H9 (cell line): ENCODE data around the gene SUPT5H. TPM values are rescaled to one million over a fixed set of nuclear protein-coding genes. Genes with fewer than 3 reads are reported as not detected.

Experiments used
- DNase-seq: peaks from one replicate; pipeline ENCODE4 v3.0.0-alpha.2; 2017
- H2AFZ ChIP-seq: one replicate; pipeline ENCODE4 v1.6.1; 2013; ENCODE audit warnings: mild to moderate bottlenecking, low read length, control low read depth, moderate library complexity
- H2AK5ac ChIP-seq: 2 replicates; pipeline ENCODE4 v1.6.1; 2013; ENCODE audit warnings: low read length, control low read depth, mixed read lengths; ENCODE audit not compliant: insufficient read length
- H2BK120ac ChIP-seq: one replicate; pipeline ENCODE4 v1.6.1; 2013; ENCODE audit warnings: low read depth, mild to moderate bottlenecking, low read length, control low read depth, inconsistent platforms; ENCODE audit not compliant: poor library complexity, severe bottlenecking
- H2BK12ac ChIP-seq: 2 replicates; pipeline ENCODE4 v1.6.1; 2013; ENCODE audit warnings: low read length, control low read depth, mixed read lengths, low read depth; ENCODE audit not compliant: insufficient read length
- H2BK15ac ChIP-seq: 2 replicates; pipeline ENCODE4 v1.6.1; 2013; ENCODE audit warnings: low read depth, low read length, control low read depth
- H2BK20ac ChIP-seq: one replicate; pipeline ENCODE4 v1.6.1; 2013; ENCODE audit warnings: low read depth, mild to moderate bottlenecking, low read length, control low read depth, inconsistent platforms; ENCODE audit not compliant: poor library complexity, severe bottlenecking
- H2BK5ac ChIP-seq: 2 replicates; pipeline ENCODE4 v1.6.1; 2013; ENCODE audit warnings: low read length, control low read depth, mixed read lengths; ENCODE audit not compliant: insufficient read length
- H3K14ac ChIP-seq: 2 replicates; pipeline ENCODE4 v1.6.1; 2013; ENCODE audit warnings: low read length, control low read depth; ENCODE audit not compliant: insufficient read depth
- H3K18ac ChIP-seq: 2 replicates; pipeline ENCODE4 v1.6.1; 2013; ENCODE audit warnings: low read depth, mild to moderate bottlenecking, mixed read lengths, low read length, control low read depth; ENCODE audit not compliant: insufficient read length
- H3K23ac ChIP-seq: 2 replicates; pipeline ENCODE4 v1.6.1; 2013; ENCODE audit warnings: low read length, control low read depth, mixed read lengths, low read depth; ENCODE audit not compliant: insufficient read length
- H3K23me2 ChIP-seq: 2 replicates; pipeline ENCODE4 v1.6.1; 2013; ENCODE audit warnings: low read depth, mild to moderate bottlenecking, mixed read lengths, low read length, control low read depth; ENCODE audit not compliant: insufficient read length, poor library complexity, severe bottlenecking
- H3K27ac ChIP-seq: 2 replicates; pipeline ENCODE4 v1.5.1; 2013; ENCODE audit warnings: low read length, control low read depth, mixed read lengths, low read depth; ENCODE audit not compliant: insufficient read length
- H3K27me3 ChIP-seq: 2 replicates; pipeline ENCODE4 v1.6.1; 2013; ENCODE audit warnings: low read length, control low read depth, inconsistent platforms; ENCODE audit not compliant: insufficient read depth
- H3K4ac ChIP-seq: 2 replicates; pipeline ENCODE4 v1.6.1; 2013; ENCODE audit warnings: low read depth, mild to moderate bottlenecking, control low read depth, inconsistent platforms, low read length, moderate library complexity
- H3K4me1 ChIP-seq: 2 replicates; pipeline ENCODE4 v1.6.1; 2013; ENCODE audit warnings: low read length, control low read depth, inconsistent platforms; ENCODE audit not compliant: insufficient read depth
- H3K4me2 ChIP-seq: 2 replicates; pipeline ENCODE4 v1.6.1; 2013; ENCODE audit warnings: low read length, control low read depth, mixed read lengths; ENCODE audit not compliant: insufficient read length, insufficient read depth
- H3K56ac ChIP-seq: 2 replicates; pipeline ENCODE4 v1.6.1; 2013; ENCODE audit warnings: low read depth, mild to moderate bottlenecking, mixed read lengths, low read length, control low read depth; ENCODE audit not compliant: insufficient read length
- H3K79me1 ChIP-seq: 2 replicates; pipeline ENCODE4 v1.6.1; 2013; ENCODE audit warnings: low read depth, mild to moderate bottlenecking, moderate library complexity, low read length, control low read depth, inconsistent platforms; ENCODE audit not compliant: insufficient read depth, poor library complexity, severe bottlenecking
- H3K79me2 ChIP-seq: 2 replicates; pipeline ENCODE4 v1.6.1; 2013; ENCODE audit warnings: low read length, control low read depth, inconsistent platforms; ENCODE audit not compliant: insufficient read depth
- H3K9ac ChIP-seq: 2 replicates; pipeline ENCODE4 v1.6.1; 2013; ENCODE audit warnings: low read length, control low read depth, mixed read lengths; ENCODE audit not compliant: insufficient read length; ENCODE audit errors: extremely low read depth
- H3K9me3 ChIP-seq: one replicate; pipeline ENCODE4 v1.6.1; 2013; ENCODE audit warnings: low read depth, low read length, inconsistent platforms; ENCODE audit not compliant: control insufficient read depth
- H3T11ph ChIP-seq: one replicate; pipeline ENCODE4 v1.6.1; 2013; ENCODE audit warnings: mild to moderate bottlenecking, low read length, control low read depth, inconsistent platforms
- H4K20me1 ChIP-seq: one replicate; pipeline ENCODE4 v1.6.1; 2013; ENCODE audit not compliant: control insufficient read depth, insufficient read length, insufficient read depth
- H4K5ac ChIP-seq: 2 replicates; pipeline ENCODE4 v1.6.1; 2013; ENCODE audit warnings: low read depth, mild to moderate bottlenecking, mixed read lengths, low read length, control low read depth; ENCODE audit not compliant: insufficient read length
- H4K8ac ChIP-seq: replicated peaks from 2 replicates; pipeline ENCODE4 v1.6.1; 2013; ENCODE audit warnings: low read length, control low read depth, mixed read lengths, low read depth; ENCODE audit not compliant: insufficient read length
- H4K91ac ChIP-seq: 2 replicates; pipeline ENCODE4 v1.6.1; 2013; ENCODE audit warnings: low read depth, mild to moderate bottlenecking, moderate library complexity, mixed read lengths, low read length, control low read depth; ENCODE audit not compliant: insufficient read length
- H3K27ac Mint-ChIP-seq, 3 experiments: 2 replicates in 2 of 3; 3 replicates in 1 of 3; pipeline ENCODE4 v1.8.0; 2020 to 2021; ENCODE audit warnings: mixed read lengths in 3 of 3, mild to moderate bottlenecking in 1 of 3, moderate library complexity in 1 of 3
- H3K27me3 Mint-ChIP-seq: 2 replicates; pipeline ENCODE4 v1.8.0; 2021; ENCODE audit warnings: low read depth, mild to moderate bottlenecking, moderate library complexity, mixed read lengths
- H3K36me3 Mint-ChIP-seq, 3 experiments: 2 replicates in 2 of 3; 3 replicates in 1 of 3; pipeline ENCODE4 v1.8.0; 2020 to 2021; ENCODE audit warnings: low read depth in 3 of 3, mixed read lengths in 3 of 3; ENCODE audit not compliant: insufficient read depth in 1 of 3
- H3K4me1 Mint-ChIP-seq, 2 experiments: 2 replicates each; pipeline ENCODE4 v1.8.0; 2020; ENCODE audit warnings: mixed read lengths in 2 of 2
- H3K4me3 Mint-ChIP-seq, 2 experiments: 2 replicates in 1 of 2; 3 replicates in 1 of 2; pipeline ENCODE4 v1.8.0; 2020 to 2021; ENCODE audit warnings: mild to moderate bottlenecking in 2 of 2, mixed read lengths in 2 of 2, moderate library complexity in 1 of 2
- H3K9me3 Mint-ChIP-seq, 2 experiments: 2 replicates in 1 of 2; 3 replicates in 1 of 2; pipeline ENCODE4 v1.8.0; 2020; ENCODE audit warnings: mild to moderate bottlenecking in 2 of 2, mixed read lengths in 2 of 2, moderate library complexity in 1 of 2
- WGBS: extraction: QIAGEN DNeasy Blood & Tissue Kit; methylation state at CpG from one replicate; pipeline ENCODE4 v1.1.7; 2013; ENCODE audit warnings: missing lambda C conversion rate, low lambda C conversion rate, mixed read lengths; ENCODE audit not compliant: insufficient read length; ENCODE audit errors: extremely low coverage; 5-methylcytosine and 5-hydroxymethylcytosine counted together
- total RNA-seq: library from RNA; stranded (reverse); gene quantifications from 2 replicates; pipeline ENCODE4 v1.2.1, GENCODE V29; 2021
- TF ChIP-seq, protein P1 (sequence below): fragments of 200-600 bp; sonication (generic); conservative IDR thresholded peaks from 3 replicates; pipeline ENCODE4 v1.8.0; 2021; ENCODE audit warnings: antibody characterized with exemption, mild to moderate bottlenecking

The SUPT5H gene
- total RNA-seq, 1 experiment from 2014 or later: 145 TPM

DNA sequence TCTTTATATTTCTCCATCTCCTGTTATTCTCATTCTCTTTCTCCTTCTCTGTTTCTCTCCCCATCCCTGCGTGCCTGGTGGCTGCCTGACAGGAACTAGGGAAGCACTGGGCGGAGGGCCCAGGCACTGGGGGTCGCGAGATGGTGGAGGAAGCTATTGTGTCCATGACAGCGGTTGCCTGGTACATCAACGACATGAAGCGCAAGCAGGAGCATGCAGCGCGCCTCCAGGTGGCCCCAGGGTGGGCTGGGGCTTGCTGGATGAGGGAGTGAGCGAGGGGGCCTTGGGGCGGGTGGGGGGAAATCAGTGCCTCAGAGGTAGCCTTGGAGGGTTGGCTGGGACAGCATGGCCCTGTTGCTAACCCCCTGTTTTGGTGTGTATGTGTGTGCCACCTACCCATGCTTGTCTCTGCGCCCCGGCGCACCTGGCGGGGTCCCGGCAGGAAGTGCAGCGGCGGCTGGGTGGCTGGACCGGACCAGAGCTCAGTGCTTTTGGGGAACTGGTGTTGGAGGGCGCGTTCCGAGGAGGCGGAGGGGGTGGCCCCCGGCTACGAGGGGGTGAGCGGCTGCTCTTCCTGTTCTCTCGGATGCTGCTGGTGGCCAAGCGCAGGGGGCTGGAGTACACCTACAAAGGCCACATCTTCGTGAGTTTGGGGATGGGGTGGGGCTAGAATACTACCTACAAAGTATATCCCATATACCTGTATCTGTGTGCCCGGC, 27.8 kb upstream of the SUPT5H start:
- Histone ChIP-seq H3K79me2 (peaks cover 6% of the 10 kb centered on the region; the same call in 1 of the 2 replicates), H3K27me3 (no peaks in the 10 kb centered on the region), H3K4me2 (no peak overlapping the region), H2BK120ac (no peak overlapping the region), H3K23ac (no peak overlapping the region), H2BK5ac (no peak overlapping the region), H3T11ph (no peak overlapping the region), H2AFZ (no peak overlapping the region), H3K18ac (no peak overlapping the region), H2AK5ac (no peak overlapping the region), H4K8ac (no peak overlapping the region), H4K20me1 (no peaks in the 10 kb centered on the region), H4K91ac (no peak overlapping the region), H2BK15ac (no peak overlapping the region), H3K4me1 (no peaks in the 10 kb centered on the region), H3K14ac (no peak overlapping the region), H3K27ac (no peak overlapping the region), H3K56ac (no peak overlapping the region), H3K9ac (no peak overlapping the region), H2BK12ac (no peak overlapping the region), H4K5ac (no peak overlapping the region), H3K79me1 (peaks cover 6% of the 10 kb centered on the region), H3K4ac (no peak overlapping the region), H3K9me3 (no peaks in the 10 kb centered on the region), H2BK20ac (no peak overlapping the region), H3K23me2 (peaks cover 7% of the 10 kb centered on the region)
- H3K4me1 Mint-ChIP-seq: peaks cover 13 to 21% of the 10 kb centered on the region in 2 experiments
- peak overlapping the region in 1 of 3 experiments; percentile 41; a peak in 1 of 7 replicates for H3K27ac Mint-ChIP-seq
- TF ChIP-seq, protein P1, sequence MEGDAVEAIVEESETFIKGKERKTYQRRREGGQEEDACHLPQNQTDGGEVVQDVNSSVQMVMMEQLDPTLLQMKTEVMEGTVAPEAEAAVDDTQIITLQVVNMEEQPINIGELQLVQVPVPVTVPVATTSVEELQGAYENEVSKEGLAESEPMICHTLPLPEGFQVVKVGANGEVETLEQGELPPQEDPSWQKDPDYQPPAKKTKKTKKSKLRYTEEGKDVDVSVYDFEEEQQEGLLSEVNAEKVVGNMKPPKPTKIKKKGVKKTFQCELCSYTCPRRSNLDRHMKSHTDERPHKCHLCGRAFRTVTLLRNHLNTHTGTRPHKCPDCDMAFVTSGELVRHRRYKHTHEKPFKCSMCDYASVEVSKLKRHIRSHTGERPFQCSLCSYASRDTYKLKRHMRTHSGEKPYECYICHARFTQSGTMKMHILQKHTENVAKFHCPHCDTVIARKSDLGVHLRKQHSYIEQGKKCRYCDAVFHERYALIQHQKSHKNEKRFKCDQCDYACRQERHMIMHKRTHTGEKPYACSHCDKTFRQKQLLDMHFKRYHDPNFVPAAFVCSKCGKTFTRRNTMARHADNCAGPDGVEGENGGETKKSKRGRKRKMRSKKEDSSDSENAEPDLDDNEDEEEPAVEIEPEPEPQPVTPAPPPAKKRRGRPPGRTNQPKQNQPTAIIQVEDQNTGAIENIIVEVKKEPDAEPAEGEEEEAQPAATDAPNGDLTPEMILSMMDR: no peak
- H3K4me3 Mint-ChIP-seq: no peak overlapping the region
- WGBS: no CpG with 5 or more reads among the region's 30 CpGs
- no peaks in the 10 kb centered on the region for H3K27me3 Mint-ChIP-seq
- H3K9me3 Mint-ChIP-seq: no peaks in the 10 kb centered on the region
- DNase-seq: no peak
- peaks cover 22 to 79% (median 58%) of the 10 kb centered on the region in 3 experiments; a peak in 6 of 7 replicates for H3K36me3 Mint-ChIP-seq
